AG10803 (cell line): ENCODE results near the gene RBPJL.

Source experiments
- DNase-seq: peaks from one replicate; pipeline ENCODE4 v3.0.0; 2010; ENCODE audit warnings: low read depth
- H3K4me3 ChIP-seq: 2 replicates; pipeline ENCODE4 v1.5.1; 2011; ENCODE audit warnings: mild to moderate bottlenecking, low read length, control low read depth
- CTCF ChIP-seq: conservative IDR thresholded peaks from 2 replicates; pipeline ENCODE4 v1.5.1; 2011; ENCODE audit warnings: mild to moderate bottlenecking, low read length, control low read depth, inconsistent platforms

RBPJL gene

GRCh38 chr20:45311589-45312211, 5.1 kb downstream of the RBPJL start:
- peak; percentile 35 for DNase-seq
- peak; percentile 70 for TF ChIP-seq CTCF
- no peak overlapping the region for H3K4me3 ChIP-seq

- no peak overlapping the region for H3K4me3 ChIP-seq
- TF ChIP-seq CTCF, result no peak
- DNase-seq, result no peak
Observed at GRCh38 chr20:45312241-45312640, 5.6 kb downstream of the RBPJL start.

- no peak overlapping the region for H3K4me3 ChIP-seq
- TF ChIP-seq CTCF, result no peak
- DNase-seq, result no peak
Observed at GRCh38 chr20:45313065-45313695, 6.5 kb downstream of the RBPJL start.

GRCh38 chr20:45313943-45314342, 7.3 kb downstream of the RBPJL start:
- no peak for TF ChIP-seq CTCF
- H3K4me3 ChIP-seq, result no peak overlapping the region
- no peak for DNase-seq

- no peak for DNase-seq
- no peak overlapping the region for H3K4me3 ChIP-seq
- no peak for TF ChIP-seq CTCF
Observed at GRCh38 chr20:45315672-45316071, 9.0 kb downstream of the RBPJL start.

GRCh38 chr20:45316150-45317080, 9.8 kb downstream of the RBPJL start:
- DNase-seq, result no peak
- TF ChIP-seq CTCF, result no peak
- no peak overlapping the region for H3K4me3 ChIP-seq
